Activated T-helper 9 cell treated with anti-CD3 and anti-CD28 coated beads, Interleukin-2, amount 50 U/mL, for 16 hours (primary cell): Measurements from ENCODE around the gene CRYGB.
"Not testable (repeated sequence)": the region's sequence is repeated elsewhere in the genome, so short reads cannot be mapped to it uniquely, and the experiment has no call there.

Experiments used
- DNase-seq: peaks from one replicate; pipeline ENCODE4 v3.0.0-alpha.2; 2020; ENCODE audit warnings: low read depth

CRYGB gene

DNA sequence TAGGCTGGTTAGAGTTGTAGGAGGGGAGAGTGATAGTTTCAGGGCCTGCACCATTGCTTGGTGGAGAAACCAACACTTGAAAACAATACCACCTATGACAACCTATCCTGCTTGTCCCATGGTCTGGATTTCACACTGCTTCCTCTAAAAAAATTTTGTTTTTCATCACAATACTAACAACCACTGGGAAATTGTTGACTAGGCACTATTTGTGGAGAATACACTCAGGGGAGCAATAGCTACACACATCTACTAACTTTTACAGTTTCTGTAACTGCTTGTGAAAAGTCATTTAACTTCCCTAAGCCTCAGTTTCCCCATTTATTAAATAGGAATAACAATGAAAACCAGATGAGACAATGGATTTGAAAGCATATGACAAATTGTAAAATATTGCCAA, 4.1 kb upstream of the CRYGB start:
- no peak for DNase-seq

DNA sequence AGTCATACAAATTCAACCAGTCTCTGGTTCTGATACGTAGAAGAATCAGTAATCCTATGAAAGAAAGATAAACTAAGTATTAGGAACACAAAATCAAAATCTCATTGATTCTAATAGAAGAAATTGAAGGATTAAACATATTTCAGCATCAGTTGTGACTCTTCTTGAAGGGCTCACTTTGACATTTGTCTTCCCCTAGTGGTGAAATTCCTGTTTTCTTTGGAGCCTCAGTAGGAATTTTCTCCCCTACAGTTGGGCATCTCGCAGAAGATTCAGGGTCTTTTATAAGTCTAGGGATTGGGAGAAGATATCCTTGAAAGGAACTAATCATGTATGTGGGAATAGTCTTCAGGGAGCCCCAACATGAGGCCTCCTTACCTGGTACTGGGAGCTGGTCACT, 2.8 kb upstream of the CRYGB start:
- DNase-seq, result no peak

DNA sequence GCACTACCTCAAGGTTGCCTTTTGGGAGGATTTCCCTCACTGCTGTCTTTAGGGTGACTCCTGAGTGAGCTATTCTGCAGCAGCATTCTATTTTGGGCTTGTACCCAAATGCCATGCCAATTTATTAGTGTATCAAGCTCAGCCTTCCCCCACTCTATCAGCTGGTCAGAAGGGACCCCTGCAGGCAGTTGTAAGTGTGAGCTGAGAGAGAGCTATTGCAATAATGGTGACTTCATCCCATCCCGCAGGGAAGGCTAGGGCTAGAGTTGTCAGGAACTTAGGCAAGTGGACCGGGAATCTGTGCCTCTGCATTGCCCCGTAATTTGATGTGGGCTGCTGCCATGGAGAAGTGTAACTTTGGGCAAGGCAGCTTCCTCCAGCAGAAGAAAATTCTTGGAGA, 1.8 kb upstream of the CRYGB start:
- DNase-seq, result no peak

DNA sequence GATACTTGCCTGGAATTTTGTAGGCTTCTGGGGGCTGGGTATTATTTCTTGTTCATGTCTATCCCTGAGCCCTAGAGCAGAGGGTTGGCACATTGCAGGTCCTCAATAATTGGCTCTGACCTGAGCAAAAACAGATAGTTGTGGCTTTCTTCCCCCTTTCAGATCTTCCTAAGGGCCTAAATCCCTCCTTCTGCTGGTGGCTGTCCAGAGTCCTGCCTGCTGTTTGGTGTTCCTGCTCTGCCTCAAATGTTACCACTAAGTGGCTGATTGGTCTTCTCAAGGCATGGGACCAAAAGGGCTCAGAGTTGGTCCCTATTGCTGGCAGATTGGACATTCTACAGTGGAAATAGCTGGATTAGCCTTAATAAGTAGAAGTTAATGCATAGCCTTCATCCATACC, 1.1 kb upstream of the CRYGB start:
- no peak for DNase-seq

DNA sequence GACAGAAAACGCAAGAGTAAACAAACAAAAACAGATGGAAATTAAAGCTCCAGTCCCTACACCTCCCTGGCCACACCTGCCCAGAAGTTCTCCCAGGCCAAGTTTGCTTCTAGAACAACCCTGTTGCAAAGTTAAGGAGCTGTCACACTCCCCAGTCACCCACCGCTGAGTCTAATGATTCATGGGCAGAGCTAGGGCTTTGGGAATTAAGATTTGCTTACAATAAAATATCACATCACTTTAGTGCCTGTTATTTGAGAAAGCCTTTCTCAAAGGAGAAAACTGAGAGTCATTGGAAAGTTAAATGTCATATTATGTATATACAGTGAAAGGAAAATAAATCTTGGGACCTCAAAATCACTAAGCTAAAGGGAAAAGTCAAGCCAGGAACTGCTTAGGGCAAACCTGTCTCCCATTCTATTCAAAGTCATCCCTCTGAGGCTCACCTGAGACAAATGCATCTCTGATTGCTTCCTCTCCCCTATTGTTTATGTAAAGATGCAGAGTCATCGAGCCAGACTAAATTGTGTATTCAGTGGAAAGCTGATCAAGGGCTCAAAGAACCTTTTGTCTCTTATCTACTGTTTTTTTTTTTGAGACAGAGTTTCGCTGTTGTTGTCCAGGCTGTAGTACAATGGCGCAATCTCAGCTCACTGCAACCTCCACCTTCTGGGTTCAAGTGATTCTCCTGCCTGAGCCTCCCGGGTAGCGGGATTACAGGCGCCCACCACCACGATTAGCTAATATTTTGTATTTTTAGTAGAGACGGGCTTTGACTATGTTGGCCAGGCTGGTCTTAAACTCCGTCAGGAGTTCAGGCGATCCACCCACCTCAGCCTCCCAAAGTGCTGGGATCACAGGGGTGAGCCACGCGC, 2.8 kb downstream of the CRYGB start:
- no peak for DNase-seq

DNA sequence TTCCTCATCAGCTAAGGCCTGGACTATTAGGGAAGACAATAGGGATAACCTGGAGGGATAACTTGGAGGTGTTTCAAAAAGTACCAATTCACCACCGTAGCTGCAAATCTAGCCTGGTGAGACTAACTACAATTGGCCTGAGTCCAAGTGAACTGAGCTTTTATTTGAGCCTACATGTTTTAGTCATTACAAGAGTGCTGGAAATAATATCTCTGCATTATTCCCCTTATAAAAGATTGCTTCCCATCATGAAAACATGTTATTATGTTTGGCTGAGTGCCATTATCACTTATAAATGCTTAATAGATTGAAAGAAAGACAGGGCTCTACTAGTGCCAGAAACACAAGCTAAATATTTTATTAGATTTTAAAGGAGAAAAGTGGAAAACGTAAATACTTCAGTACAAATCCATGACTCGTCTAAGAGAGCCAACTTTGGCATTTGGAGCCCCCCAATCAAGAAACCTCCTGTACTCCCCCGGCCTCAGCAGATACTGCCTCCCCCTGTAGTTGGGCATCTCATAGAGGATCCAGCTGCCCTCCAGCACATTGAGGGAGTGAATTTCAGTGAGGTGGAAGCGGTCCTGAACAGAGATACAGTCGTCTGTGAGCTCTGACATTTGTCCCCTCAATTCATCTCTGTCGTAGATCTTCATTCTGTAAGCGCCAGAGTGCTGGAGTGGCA, 3.6 kb downstream of the CRYGB start:
- DNase-seq, result no peak

DNA sequence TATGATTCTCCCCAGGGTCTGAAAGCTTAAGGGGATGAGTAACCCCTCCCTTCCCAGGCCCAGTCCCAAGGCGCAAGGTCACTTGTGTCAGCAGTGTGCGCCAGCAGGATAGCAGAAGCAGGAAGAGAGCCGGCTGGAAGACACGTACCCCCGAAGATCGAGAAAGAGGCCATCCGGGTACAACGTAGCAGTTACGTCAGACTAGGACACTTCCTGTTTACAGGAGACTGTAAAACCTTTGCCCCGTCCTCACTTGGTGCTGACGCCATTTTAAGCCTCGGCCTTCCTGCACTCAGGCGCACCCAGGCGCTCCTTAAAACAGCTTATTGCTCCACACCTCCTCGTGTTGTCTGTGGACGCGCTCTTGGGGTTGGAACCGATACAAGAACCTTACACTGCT, 6.5 kb downstream of the CRYGB start:
- no peak for DNase-seq

DNA sequence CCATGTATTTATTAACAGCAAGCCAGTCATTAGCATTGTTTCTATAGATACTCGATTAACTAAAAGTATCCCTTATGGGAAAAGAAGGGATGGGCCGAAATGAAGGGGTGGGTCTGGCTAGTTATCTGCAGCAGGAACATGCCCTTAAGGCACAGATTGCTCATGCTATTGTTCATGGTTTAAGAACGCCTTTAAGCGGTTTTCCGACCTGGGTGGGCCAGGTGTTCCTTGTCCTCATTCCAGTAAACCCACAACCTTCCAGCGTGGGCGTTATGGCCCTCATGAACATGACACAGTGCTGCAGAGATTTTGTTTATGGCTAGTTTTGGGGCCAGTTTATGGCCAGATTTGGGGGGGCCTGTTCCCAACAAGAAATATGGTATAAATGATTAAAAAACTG, 7.6 kb downstream of the CRYGB start:
- not testable (repeated sequence) for DNase-seq

DNA sequence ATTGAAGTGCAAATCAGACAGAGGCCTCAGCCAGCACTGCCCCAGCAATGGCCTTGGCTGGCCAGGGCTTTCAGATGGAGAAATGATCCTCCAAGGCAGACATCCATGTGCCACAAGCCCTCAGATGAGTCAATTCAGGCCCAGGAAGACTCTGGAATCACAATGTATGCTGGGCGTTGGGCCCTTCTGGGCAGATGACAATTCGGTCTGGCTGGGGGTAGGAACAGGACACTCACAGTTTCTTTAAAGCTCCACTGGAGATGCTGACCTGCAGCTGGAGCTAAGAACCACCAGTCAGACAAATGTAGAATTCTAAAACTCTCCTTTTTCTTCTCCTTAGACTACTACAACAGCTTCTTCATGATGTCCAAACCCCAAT, 9.3 kb downstream of the CRYGB start:
- DNase-seq, result no peak

DNA sequence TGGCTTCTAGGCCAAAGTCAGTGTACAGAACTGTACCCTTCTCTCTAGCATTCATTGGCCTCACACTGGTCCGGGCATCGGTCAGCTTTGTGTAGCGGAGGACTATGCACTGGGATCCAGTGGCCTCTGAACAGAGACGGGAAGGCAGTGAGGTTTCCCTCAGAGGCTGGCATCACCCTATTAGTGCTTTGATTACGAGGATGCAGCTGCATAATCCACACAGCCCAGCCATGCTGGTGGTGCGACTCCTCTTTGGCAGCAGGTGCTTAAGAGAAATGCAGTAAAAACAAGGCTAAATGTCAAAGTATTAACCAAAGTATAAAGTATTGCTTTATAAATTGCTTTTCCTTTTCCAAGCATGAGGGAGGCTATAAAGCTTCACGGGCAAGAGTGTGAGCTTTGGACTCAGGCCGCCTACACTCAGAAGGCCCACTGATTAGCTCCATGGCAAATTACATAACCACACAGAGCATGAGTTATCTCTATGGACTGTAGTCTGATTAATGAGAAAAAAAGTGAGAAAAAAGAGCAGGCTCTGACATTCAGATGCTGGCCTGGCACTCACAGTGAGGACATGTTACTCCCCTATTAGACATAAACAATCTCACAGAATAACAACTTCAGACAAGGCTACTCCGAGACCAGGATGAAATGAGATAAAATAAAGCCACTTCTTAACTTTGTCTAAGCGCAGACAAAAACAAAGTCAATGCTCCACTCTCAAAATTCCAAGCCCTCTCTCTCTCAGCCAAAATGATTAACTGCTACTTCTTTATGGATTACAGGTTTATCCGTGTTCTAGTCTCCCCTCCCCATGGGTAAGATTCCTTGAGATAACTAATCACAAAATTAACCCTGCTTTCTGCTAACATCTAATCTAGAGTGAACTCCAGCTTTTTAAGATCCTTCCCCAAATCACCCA, 9.9 kb downstream of the CRYGB start:
- DNase-seq, result no peak

DNA sequence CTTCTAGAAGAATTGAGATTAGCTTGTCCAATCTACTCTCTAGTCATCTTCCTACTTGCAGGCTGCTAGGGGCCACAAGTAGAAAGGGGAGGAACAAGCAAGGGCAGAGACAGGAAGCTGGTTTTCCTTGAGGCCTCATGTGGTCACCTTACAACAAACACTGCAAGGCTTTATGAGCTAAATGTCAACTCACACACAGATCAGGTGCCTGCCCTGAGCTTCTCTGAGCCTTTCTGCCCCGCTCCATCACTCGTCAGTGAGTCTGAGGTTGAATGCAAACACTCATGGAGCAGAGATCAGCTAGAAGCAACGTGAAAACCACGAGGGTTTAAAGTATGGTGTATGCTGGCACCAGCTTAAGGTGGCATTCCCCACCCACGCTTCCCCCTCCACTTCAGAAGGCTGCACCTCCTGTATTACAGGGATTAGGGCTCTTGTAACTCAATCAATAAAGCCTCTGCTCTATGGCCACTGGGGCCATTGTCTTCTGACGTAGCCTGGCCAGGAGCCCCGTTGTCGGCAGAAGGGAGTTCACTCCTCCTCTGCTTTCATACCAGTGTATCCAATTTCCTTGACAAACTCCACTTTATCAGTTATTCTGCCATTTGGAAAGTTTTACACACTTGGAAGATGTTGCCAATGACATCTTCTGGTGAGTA, 10.9 kb downstream of the CRYGB start:
- DNase-seq, result no peak

DNA sequence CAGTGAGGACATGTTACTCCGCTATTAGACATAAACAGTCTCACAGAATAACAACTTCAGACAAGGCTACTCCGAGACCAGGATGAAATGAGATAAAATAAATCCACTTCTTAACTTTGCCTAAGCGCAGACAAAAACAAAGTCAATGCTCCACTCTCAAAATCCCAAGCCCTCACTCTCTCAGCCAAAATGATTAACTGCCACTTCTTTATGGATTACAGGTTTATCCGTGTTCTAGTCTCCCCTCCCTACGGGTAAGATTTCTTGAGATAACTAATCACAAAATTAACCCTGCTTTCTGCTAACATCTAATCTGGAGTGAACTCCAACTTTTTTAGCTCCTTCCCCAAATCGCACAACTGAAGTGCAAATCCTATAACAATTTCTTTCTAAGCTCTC, 15.2 kb downstream of the CRYGB start:
- no peak for DNase-seq

DNA sequence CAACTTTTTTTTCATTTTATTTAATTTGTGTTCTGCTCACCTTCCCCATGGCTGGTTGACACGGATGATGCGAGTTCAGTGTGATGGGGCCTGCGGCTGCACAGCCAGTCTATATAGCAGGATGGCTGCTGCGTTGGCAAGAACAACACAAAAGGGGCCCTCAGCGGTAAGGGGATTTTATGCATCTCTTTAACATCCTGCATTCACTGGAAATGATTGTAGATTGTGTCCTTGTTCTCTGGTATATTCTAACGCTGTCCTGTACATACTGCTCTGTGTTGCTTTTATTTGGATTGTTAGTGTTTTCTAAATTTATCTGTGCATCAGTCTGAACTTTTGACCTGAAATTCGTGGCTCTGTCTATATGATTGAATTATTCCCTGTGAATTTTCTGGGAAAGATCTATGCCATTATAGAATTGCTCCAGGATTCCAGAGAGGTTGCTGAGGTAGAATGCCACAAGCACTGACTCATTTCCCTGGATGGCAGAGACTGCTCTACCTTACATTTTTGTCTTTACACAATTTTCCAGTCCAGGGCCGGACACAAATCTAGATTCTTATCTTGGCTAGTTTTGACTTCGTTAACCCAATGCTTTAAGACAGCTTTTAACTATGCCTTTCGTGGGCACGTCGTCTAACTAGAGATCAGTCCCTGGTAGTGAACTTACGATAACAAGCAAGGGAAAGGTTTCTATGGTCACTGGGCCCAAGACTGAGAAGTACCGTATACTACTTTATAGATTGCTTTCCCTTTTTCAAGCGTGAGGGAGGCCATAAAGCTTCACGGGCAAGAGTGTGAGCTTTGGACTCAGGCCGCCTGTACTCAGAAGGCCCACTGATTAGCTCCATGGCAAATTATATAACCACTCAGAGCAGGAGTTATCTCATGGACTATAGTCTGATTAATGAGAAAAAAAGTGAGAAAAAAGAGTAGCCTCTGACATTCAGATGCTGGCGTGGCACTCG, 15.9 kb downstream of the CRYGB start, which contains the start of gene CRYGC:
Gene CRYGC (minus strand): TSS at position 85 of the 968 bp plus-strand sequence. CDS start 36 bp downstream, at position 49.
- no peak for DNase-seq

DNA sequence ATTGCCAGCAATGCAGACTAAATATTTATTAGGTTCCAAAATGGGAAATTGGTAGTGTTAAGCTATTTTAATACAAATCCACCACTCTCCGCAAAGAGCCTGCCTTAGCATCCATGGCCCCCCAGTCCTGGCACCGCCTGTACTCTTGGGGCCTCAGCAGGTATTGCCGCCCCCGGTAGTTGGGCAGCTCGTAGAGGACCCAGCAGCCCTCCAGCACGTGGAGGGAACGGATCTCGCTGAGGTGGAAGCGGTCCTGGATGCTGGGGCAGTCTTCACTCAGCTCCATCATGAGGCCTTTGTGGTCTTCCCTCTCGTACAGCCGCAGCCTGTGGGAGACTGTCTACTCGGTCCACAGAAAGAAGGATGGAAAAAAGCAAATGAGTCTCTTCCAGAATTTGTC, 17.8 kb downstream of the CRYGB start:
- DNase-seq, result no peak

DNA sequence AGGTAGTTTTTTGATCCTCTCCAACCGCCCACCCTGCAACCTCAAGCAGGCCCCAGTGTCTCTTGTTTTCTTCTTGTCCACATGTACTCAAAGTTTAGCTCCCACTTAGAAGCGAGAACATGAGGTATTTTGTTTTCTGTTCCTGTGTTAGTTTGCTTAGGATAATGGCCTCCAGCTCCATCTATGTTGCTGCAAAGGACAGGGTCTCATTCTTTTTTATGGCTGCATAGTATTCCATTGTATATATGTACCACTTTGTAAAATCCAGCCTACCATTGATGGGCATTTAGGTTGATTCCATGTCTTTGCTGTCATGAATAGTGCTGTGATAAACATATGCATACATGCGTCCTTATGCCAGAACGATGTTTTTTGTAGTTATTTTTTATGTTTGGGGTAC, 18.9 kb downstream of the CRYGB start:
- no peak for DNase-seq

DNA sequence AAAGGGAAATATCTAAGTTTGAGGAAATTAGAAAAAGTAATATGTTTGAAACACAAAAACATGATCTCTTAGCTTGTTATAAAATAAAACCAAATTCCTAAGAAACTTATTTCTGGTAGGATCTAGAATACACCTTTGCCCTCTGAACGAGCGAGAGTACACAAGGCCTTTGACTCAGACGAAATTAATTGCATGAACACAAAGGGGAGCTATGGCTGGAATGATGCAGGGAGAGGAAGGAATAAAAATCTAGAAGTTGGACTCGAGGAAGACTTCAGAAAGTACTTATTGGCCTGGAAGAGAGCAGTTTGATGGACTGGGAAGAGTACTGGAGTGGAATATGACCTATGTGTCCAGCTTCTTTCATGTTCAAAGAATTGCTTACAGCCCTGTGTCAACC, 20.7 kb downstream of the CRYGB start:
- DNase-seq, result no peak

DNA sequence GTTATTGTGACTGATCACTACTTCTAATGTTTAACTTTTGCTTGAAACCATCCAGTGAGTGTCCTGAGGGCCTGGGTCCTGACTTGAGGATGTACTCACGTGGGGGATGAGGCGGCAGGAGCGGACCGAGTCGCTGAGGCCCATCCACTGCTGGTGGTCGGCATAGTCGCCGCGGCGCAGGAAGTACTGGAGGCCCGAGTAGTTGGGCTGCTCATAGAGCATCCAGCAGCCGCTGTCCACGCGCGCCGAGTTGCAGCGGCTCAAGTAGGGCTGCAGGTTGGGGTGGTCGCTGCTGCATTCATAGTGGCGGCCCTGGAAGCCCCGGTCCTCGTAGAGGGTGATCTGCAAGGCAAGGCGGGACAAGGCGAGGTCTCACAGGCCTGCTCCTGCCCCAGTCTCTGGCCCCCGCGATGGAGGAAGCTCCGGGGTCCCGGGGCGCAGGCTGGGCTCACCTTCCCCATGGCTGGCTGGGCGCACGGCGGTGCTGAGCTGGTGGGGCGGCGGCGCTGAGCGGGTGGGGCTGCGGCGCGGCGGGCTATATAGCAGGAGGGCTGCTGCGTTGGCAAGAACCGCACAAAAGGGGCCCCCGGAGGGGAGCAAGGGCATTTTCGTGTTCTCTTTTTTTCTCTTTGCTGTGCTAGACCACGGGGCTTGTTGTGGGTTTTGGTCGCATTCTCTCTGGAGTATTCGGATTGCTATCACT, 21.8 kb downstream of the CRYGB start, which contains the start of gene CRYGD:
Gene CRYGD (minus strand): TSS at position 512 of the 703 bp plus-strand sequence. CDS start 51 bp downstream, at position 461.
- not testable (repeated sequence) for DNase-seq

DNA sequence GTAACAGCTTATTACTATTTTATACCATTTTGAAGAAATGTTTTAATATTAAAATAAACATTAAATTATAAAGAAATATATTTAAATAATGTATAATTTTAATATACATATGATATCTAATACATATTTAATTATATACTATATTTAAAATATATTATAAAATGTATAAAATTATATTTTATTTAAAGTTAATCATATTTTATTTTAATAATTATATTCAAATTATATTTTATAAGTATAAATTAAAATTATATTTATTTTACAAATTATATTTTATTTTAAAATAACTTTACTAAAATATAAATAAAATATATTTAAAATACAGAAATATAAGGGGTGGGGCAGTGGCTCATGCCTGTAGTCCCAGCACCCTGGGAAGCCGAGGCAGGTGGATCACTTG, 23.7 kb downstream of the CRYGB start:
- no peak for DNase-seq

DNA sequence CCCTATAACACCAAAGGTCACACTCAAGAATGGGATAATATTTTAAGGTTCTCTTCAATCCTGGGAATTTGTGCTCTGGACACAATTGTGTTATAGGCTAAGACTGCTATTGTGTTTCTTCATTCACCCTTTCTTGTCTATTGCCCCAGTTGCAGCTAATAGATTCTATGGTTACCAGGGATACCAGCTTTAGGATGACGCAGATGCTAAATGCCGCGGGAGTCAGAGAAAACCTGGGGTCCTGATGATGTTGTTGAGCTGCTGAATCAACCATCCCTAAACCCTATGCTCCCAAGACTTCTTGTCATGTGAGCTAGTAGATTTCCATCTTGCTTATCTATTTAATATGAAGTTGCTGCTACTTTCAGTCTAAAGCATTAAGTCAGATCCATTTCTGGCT, 27.0 kb downstream of the CRYGB start:
- no peak for DNase-seq

DNA sequence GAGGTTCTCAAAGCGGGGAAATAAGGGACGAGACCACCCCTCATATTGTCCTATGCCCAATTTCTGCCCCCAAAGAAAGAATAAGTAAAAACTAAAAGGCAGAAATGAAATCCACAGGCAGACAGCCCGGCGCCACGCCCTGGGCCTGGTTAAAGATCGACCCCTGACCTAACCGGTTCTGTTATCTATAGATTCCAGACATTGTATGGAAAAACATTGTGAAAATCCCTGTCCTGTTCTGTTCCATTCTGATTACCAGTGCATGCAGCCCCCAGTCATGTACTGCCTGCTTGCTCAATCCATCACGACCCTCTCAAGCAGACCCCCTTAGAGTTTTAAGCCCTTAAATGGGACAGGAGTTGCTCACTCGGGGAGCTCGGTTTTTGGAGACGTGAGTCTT, 28.6 kb downstream of the CRYGB start:
- DNase-seq, result not testable (repeated sequence)
